ENCODE measurements around the gene CDK1.

GRCh38 chr10:60732198-60732806, 46.0 kb upstream of the CDK1 start:
- TF ChIP-seq CTCF (IDR thresholded peaks at IDR 0.05) (no peak), EZH2 (IDR thresholded peaks at IDR 0.05; ENCODE audit: borderline replicate concordance, insufficient read depth, low read depth, low read length, poor library complexity, severe bottlenecking) (no peak)

All from B cell (primary cell).